ENCODE measurements around the gene CDH24. TPM values are rescaled to one million over a fixed set of nuclear protein-coding genes. Genes with fewer than 3 reads are reported as not detected.

The CDH24 gene
- total RNA-seq, 2 donors from 2014 or later = 3.7 to 5.1 TPM

GRCh38 chr14:23091294-23092225 is 34.2 kb upstream of the CDH24 start:
- ATAC-seq (no peak), DNase-seq (no peak)
- intact Hi-C loops (cut with DNase I, micrococcal nuclease) = no loop called here

- ATAC-seq (no peak), DNase-seq (no peak)
- intact Hi-C loops (cut with DNase I, micrococcal nuclease) = no loop called here
Observed at GRCh38 chr14:23090254-23090636, 32.9 kb upstream of the CDH24 start.

- DNase-seq (no peak), ATAC-seq (no peak)
- intact Hi-C loops (cut with DNase I, micrococcal nuclease) = no loop called here
Observed at GRCh38 chr14:23089498-23090253, 32.4 kb upstream of the CDH24 start.

DNA sequence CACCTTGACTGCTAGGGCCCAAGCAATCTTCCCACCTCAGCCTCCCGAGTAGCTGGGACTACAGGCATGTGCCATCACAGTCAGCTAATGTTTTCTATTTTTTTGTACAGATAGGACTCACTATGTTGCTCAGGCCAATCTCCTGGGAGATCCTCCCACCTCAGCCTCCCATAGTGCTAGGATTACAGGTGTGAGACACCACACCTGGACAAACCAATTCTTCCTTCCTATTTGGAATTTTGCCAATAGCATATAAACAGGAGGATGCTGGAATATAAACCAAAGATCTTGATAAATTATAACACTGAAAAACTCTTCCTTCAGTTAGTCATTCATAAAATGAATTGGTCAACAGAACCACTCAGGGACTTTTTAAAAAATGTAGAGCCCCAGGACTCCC is 29.2 kb upstream of the CDH24 start:
- intact Hi-C loops (cut with DNase I, micrococcal nuclease) = no loop called here
- no peak for DNase-seq
- ATAC-seq = peak; percentile 74

DNA sequence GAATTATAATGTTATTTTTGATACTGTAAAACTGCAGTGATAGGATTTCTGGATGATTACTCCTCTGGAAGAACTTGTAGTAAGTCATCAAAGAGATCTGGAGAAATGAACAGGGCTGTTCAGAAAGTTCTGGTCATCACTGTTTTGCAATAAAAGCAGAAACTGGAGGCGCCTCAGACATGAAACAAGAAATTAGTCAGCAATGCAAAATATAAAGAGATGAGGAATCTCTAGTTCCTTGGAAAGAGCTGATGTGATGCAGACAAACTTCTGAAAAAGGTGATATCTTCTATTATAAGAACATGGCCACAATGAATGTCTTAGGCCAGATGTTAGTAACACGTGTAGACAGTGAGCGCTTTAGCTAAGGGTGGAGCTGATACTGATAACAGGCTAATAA is 28.1 kb upstream of the CDH24 start:
- ATAC-seq = no peak
- intact Hi-C loops (cut with DNase I, micrococcal nuclease) = no loop called here
- no peak for DNase-seq

DNA sequence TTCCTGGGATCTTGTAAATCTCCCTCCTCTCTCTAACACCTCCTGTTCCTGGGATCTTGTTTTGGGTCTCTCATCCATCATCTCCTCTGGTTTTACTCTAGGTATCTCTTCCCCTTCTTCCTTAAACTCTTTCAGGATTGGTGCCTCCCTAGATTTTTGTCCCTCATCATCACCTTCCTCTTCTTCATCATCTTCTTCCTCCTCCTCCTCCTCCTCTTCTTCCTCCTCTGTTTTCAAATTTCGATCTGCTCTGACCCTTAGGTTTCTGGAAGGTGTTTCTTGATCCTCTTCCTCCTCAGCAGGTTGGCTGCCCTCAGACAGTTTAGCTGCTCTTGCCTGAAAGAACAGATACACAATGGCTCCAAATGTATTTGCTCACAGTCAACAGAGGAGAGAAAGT is 23.2 kb upstream of the CDH24 start:
- intact Hi-C loops (cut with DNase I, micrococcal nuclease) = no loop called here
- no peak for ATAC-seq
- no peak for DNase-seq

DNA sequence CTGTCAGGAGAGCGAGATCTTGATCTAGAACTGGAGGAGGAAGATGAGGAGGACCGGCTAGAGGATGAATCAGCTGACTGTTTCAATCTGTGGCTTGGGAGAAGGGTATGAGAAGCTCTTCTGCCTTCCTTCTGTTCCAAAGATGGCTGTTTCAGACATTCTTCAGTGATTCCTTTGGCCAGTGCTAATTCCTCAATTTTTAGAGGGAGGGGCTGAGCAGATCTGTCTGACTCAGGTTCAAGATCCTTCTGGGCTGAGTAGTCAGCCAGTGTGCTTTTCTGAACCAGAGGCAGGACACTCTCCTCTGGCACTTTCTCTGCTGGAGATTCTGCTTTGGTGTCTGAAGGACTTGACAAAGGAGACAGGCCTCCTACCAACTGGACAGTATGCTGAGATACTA is 22.4 kb upstream of the CDH24 start:
- no peak for ATAC-seq
- DNase-seq = no peak
- intact Hi-C loops (cut with DNase I, micrococcal nuclease) = no loop called here

DNA sequence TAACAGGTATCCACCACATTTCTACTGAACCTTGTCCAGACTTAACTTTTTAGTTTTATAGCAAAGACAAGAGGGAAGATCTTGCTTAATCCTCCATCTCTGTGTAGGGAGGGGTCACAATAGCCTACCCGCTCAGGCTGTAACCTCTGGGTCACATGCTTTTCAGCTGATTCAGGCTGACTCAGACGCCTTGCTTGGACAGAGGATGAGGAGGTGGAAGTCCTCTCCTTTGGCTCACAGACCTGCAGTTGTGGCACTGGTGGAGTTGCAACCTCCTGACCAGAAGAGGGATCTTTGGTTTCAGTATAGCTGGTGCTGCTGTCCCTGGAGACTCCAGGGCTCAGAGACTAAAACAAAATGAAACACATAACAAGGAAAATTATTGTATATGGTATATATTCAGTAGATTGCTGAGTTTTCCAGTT is 21.4 kb upstream of the CDH24 start:
- ATAC-seq (peak; percentile 83), DNase-seq (peak in 1 of 2 donors; percentile 80)
- intact Hi-C loops (cut with DNase I, micrococcal nuclease) = no loop called here

DNA sequence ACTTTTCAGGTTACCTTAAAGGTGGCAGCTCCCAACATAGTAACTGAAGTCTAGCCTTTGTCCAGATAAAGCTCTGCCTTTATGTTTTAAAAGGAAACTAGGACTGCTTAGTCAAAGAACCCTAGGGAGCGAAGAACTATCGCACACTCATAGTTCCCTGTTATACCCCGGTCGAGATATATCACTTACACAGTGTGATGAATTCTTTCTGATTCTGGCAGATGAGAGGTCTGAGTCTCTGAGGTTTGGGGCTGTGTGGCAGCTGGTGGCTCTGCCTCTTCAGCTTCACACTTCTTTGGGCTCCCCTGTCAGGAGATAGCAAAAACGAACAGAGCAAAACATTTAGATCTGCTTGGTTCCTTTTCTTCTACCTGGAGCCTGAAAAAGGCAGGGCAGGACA is 20.6 kb upstream of the CDH24 start:
- intact Hi-C loops (cut with DNase I, micrococcal nuclease) = no loop called here
- no peak for ATAC-seq
- DNase-seq = no peak

DNA sequence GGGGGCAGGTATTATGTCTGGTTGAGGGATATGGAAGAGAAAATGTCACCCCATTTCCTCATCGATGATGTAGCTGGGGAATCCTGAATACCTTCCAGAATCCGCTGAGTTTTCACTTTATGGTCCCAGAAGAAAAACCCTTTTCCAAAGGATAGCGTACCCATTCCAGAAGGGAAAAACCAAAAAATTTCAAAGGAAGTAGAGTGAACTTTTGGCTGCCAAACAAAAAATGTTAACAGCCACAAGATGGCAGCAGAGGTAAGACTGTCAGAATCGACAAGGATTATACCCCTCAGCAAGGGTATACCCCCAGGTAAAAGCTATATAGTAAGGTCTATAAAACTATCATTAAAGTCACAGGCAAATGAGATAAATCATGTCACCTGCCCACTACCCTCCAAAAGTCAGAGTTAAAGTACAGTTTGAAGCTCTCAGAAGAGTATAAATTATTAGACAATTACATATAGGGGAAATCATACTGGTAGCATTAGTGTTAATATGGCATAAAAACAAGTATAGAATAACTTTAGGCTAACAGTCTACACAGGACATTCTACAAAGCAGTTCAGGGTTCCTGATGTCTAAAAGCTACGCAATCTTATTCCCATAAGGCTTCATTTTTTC is 19.6 kb upstream of the CDH24 start:
- DNase-seq (no peak), ATAC-seq (no peak)
- intact Hi-C loops (cut with DNase I, micrococcal nuclease) = no loop called here

DNA sequence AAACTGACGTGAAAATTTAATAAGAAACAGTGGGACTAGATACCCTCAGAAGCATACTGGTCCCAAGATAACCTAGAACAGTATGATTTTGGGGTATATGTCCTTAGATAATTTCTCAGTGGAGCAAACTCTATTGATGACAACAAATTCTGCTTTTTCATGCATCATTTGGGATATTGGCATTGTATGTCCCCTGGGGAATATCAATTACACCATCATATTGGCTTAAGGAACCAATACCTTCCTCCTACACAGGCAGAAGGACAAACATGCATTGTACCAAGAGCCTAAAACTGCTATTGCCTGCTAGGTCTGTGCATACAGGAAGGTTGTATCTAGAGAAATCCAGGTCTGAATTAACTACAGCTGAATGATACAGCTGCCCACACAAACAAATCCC is 17.6 kb upstream of the CDH24 start:
- DNase-seq (no peak), ATAC-seq (no peak)
- intact Hi-C loops (cut with DNase I, micrococcal nuclease) = no loop called here

- peak; percentile 58 for ATAC-seq
- intact Hi-C loops (cut with DNase I, micrococcal nuclease) = no loop called here
- peak in 1 of 2 donors; percentile 47 for DNase-seq
Observed at GRCh38 chr14:23071921-23072539, 14.7 kb upstream of the CDH24 start.

GRCh38 chr14:23071244-23071920 is 14.1 kb upstream of the CDH24 start:
- DNase-seq (peak; percentile 81 to 89), ATAC-seq (peak; percentile 88)
- intact Hi-C loops (cut with DNase I, micrococcal nuclease) = no loop called here

DNA sequence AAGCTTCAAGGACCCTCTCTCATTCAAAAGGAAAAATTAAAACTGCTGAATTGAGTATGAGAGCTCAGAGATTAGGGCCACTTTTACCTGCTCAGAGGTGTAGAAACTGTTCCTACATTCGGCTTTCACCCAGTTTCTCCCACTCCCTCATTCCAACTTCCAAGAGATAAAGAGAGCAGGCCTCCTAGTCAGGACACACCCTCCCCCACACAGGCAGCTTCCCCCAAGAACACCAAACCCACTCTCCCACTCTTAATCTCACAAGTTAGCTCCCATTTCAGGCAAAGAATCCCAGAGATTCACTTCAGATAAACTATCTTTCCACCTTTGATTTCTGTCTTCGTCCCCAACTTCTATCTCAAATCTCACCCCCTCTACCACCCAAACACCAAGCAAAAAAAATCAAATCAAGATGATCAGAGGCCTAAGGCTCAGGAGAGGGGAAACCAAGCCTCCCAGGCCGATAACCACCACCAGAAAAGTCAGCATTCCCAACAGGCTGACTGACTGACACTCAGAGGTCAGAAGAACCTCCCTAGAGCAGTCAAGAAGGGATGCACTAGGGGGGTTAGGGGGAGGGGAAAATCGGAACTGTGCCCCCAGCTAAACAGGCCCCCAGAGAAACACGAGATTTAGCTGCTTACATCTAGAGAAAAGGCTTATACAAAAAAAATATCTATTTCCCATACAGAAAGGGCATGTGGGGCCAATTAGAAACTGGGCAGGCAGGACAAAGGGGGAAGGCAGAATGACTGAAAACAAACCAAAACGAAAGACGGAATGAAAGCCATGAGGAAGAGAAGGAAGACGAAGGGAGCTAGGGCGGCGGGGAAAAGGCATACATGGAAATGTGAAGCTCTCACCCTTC is 13.2 kb upstream of the CDH24 start:
- ATAC-seq (no peak), DNase-seq (no peak)
- intact Hi-C loops (cut with DNase I, micrococcal nuclease) = no loop called here

GRCh38 chr14:23069413-23069806 is 12.1 kb upstream of the CDH24 start:
- intact Hi-C loops (cut with DNase I, micrococcal nuclease) = no loop called here
- no peak for DNase-seq
- ATAC-seq = no peak

- peak; percentile 74 to 79 for DNase-seq
- intact Hi-C loops (cut with DNase I, micrococcal nuclease) = no loop called here
- ATAC-seq = peak; percentile 67
Observed at GRCh38 chr14:23068789-23069412, 11.6 kb upstream of the CDH24 start.

Data from left colon (tissue), 2 donors.